ENCODE results near the gene AP4S1.
"Not testable (repeated sequence)": the region's sequence is repeated elsewhere in the genome, so short reads cannot be mapped to it uniquely, and the experiment has no call there.

Gene AP4S1

GRCh38 chr14:31080056-31080455, 54.6 kb downstream of the AP4S1 start:
- Histone ChIP-seq H3K27me3 (no peaks in the 10 kb centered on the region), H3K4me3 (no peak overlapping the region), H4K20me1 (no peaks in the 10 kb centered on the region), H3K4me1 (peaks cover 17% of the 10 kb centered on the region), H3K4me2 (no peak overlapping the region), H3K36me3 (no peaks in the 10 kb centered on the region), H3K9ac (no peak overlapping the region), H3K9me3 (no peaks in the 10 kb centered on the region), H3K27ac (no peak overlapping the region)
- TF ChIP-seq Cebpa-rat (IDR thresholded peaks at IDR 0.05), result no peak

GRCh38 chr14:31080484-31080883, 55.0 kb downstream of the AP4S1 start:
- Histone ChIP-seq H3K4me1 (peaks cover 18% of the 10 kb centered on the region), H3K4me2 (no peak overlapping the region), H3K36me3 (no peaks in the 10 kb centered on the region), H3K27ac (no peak overlapping the region), H3K4me3 (no peak overlapping the region), H3K9me3 (no peaks in the 10 kb centered on the region), H4K20me1 (no peaks in the 10 kb centered on the region), H3K27me3 (no peaks in the 10 kb centered on the region), H3K9ac (no peak overlapping the region)
- no peak for TF ChIP-seq Cebpa-rat (IDR thresholded peaks at IDR 0.05)

- peak overlapping the region; percentile 39 for H3K4me2 ChIP-seq
- peaks cover 18% of the 10 kb centered on the region for H3K4me1 ChIP-seq
- no peak overlapping the region for H3K9ac ChIP-seq
- no peaks in the 10 kb centered on the region for H3K9me3 ChIP-seq
- H3K27me3 ChIP-seq, result no peaks in the 10 kb centered on the region
- H3K36me3 ChIP-seq, result no peaks in the 10 kb centered on the region
- TF ChIP-seq Cebpa-rat (IDR thresholded peaks at IDR 0.05), result no peak
- H3K27ac ChIP-seq, result no peak overlapping the region
- no peaks in the 10 kb centered on the region for H4K20me1 ChIP-seq
- no peak overlapping the region for H3K4me3 ChIP-seq
Observed at GRCh38 chr14:31083781-31084180, 58.3 kb downstream of the AP4S1 start.

- Histone ChIP-seq H3K4me1 (peaks cover 18% of the 10 kb centered on the region), H3K27me3 (no peaks in the 10 kb centered on the region), H3K4me2 (peak overlapping the region; percentile 39), H3K36me3 (no peaks in the 10 kb centered on the region), H3K27ac (no peak overlapping the region), H4K20me1 (no peaks in the 10 kb centered on the region), H3K4me3 (no peak overlapping the region), H3K9ac (no peak overlapping the region), H3K9me3 (no peaks in the 10 kb centered on the region)
- TF ChIP-seq Cebpa-rat (IDR thresholded peaks at IDR 0.05), result no peak
Observed at GRCh38 chr14:31084385-31084784, 58.9 kb downstream of the AP4S1 start.

GRCh38 chr14:31085027-31085426, 59.6 kb downstream of the AP4S1 start:
- Histone ChIP-seq H3K9ac (no peak overlapping the region), H4K20me1 (no peaks in the 10 kb centered on the region), H3K9me3 (no peaks in the 10 kb centered on the region), H3K36me3 (no peaks in the 10 kb centered on the region), H3K4me3 (no peak overlapping the region), H3K27me3 (no peaks in the 10 kb centered on the region), H3K4me2 (peak overlapping the region; percentile 39; the same call in 1 of the 2 replicates), H3K27ac (no peak overlapping the region), H3K4me1 (peaks cover 18% of the 10 kb centered on the region)
- no peak for TF ChIP-seq Cebpa-rat (IDR thresholded peaks at IDR 0.05)

- H3K9ac ChIP-seq, H3K27ac ChIP-seq, H3K36me3 ChIP-seq, H3K4me2 ChIP-seq, H3K9me3 ChIP-seq, H4K20me1 ChIP-seq, H3K4me3 ChIP-seq, H3K27me3 ChIP-seq: not testable (repeated sequence)
- peaks cover 18% of the 10 kb centered on the region for H3K4me1 ChIP-seq
Observed at GRCh38 chr14:31086466-31086865, 61.0 kb downstream of the AP4S1 start.

GRCh38 chr14:31090883-31091764, 65.7 kb downstream of the AP4S1 start:
- H4K20me1 ChIP-seq, result no peaks in the 10 kb centered on the region
- H3K9me3 ChIP-seq, result no peaks in the 10 kb centered on the region
- H3K4me2 ChIP-seq, result no peak overlapping the region
- no peak overlapping the region for H3K4me3 ChIP-seq
- H3K4me1 ChIP-seq, result no peaks in the 10 kb centered on the region
- no peaks in the 10 kb centered on the region for H3K27me3 ChIP-seq
- TF ChIP-seq Cebpa-rat (IDR thresholded peaks at IDR 0.05), result no peak
- H3K36me3 ChIP-seq, result 0 out of 2 replicates have a peak, but pooled peaks cover 5% of the 10 kb centered on the region
- H3K27ac ChIP-seq, result no peak overlapping the region
- no peak overlapping the region for H3K9ac ChIP-seq

GRCh38 chr14:31092160-31092708, 66.8 kb downstream of the AP4S1 start:
- no peak overlapping the region for H3K4me2 ChIP-seq
- H3K27me3 ChIP-seq, result no peaks in the 10 kb centered on the region
- no peak overlapping the region for H3K27ac ChIP-seq
- peaks cover 13% of the 10 kb centered on the region; the same call in 1 of the 2 replicates for H3K36me3 ChIP-seq
- H3K4me1 ChIP-seq, result no peaks in the 10 kb centered on the region
- no peak overlapping the region for H3K4me3 ChIP-seq
- no peak for TF ChIP-seq Cebpa-rat (IDR thresholded peaks at IDR 0.05)
- H3K9me3 ChIP-seq, result no peaks in the 10 kb centered on the region
- no peak overlapping the region for H3K9ac ChIP-seq
- no peaks in the 10 kb centered on the region for H4K20me1 ChIP-seq

GRCh38 chr14:31093884-31094839, 68.7 kb downstream of the AP4S1 start:
- not testable (repeated sequence) for H3K27ac ChIP-seq, H3K27me3 ChIP-seq, H3K4me2 ChIP-seq, H3K9ac ChIP-seq, H3K9me3 ChIP-seq, H4K20me1 ChIP-seq, H3K4me3 ChIP-seq, H3K4me1 ChIP-seq
- peaks cover 32% of the 10 kb centered on the region for H3K36me3 ChIP-seq

GRCh38 chr14:31095817-31096216, 70.4 kb downstream of the AP4S1 start:
- not testable (repeated sequence) for H3K27ac ChIP-seq, H3K9ac ChIP-seq, H3K9me3 ChIP-seq

More at GRCh38 chr14:31095817-31096216, 70.4 kb downstream of the AP4S1 start:
- not testable (repeated sequence) for H3K4me3 ChIP-seq, H3K27me3 ChIP-seq, H3K4me1 ChIP-seq, H4K20me1 ChIP-seq, H3K4me2 ChIP-seq
- H3K36me3 ChIP-seq, result peaks cover 49% of the 10 kb centered on the region

All from BLaER1 (cell line).